Fibroblast of lung (primary cell): ENCODE data around the gene TRPM4. TPM values are rescaled to one million over a fixed set of nuclear protein-coding genes. Genes with fewer than 3 reads are reported as not detected.

Experiments used
- DNase-seq, 2 donors: peaks; one replicate each; pipeline versions ENCODE4 v3.0.0 to v3.0.0-alpha.2; 2010; ENCODE audit warnings: low read depth in 2 of 2
- H2AFZ ChIP-seq: 2 replicates; pipeline ENCODE4 v1.5.1; 2012; ENCODE audit warnings: low read length, control low read depth, inconsistent platforms
- H3K27ac ChIP-seq: 2 replicates; pipeline ENCODE4 v1.5.1; 2011; ENCODE audit warnings: low read length, control low read depth; ENCODE audit not compliant: insufficient read depth
- H3K27me3 ChIP-seq: 2 replicates; pipeline ENCODE4 v1.5.1; 2011; ENCODE audit warnings: mild to moderate bottlenecking, low read length; ENCODE audit not compliant: control insufficient read depth, insufficient read depth
- H3K36me3 ChIP-seq: 2 replicates; pipeline ENCODE4 v1.5.1; 2011; ENCODE audit warnings: low read length; ENCODE audit not compliant: control insufficient read depth, insufficient read depth
- H3K4me1 ChIP-seq: 2 replicates; pipeline ENCODE4 v1.5.1; 2011; ENCODE audit warnings: low read length; ENCODE audit not compliant: control insufficient read depth, insufficient read depth; ENCODE audit errors: extremely low read depth
- H3K4me2 ChIP-seq: 2 replicates; pipeline ENCODE4 v1.5.1; 2011; ENCODE audit warnings: low read length, control low read depth; ENCODE audit not compliant: insufficient read depth; ENCODE audit errors: extremely low read depth
- H3K4me3 ChIP-seq, 4 experiments: fragments of 200-600 bp in 1 of 4; sonication (generic) in 1 of 4; replicated peaks in 1 of 4; 2 replicates each; pipeline ENCODE4 v1.5.1; 2011 to 2016; ENCODE audit warnings: low read length in 4 of 4, low read depth in 3 of 4, mild to moderate bottlenecking in 3 of 4, control low read depth in 2 of 4, inconsistent platforms in 1 of 4, mixed read lengths in 1 of 4; ENCODE audit not compliant: insufficient read depth in 1 of 4; ENCODE audit errors: control extremely low read depth in 1 of 4
- H3K79me2 ChIP-seq: 2 replicates; pipeline ENCODE4 v1.5.1; 2012; ENCODE audit warnings: mild to moderate bottlenecking, low read length, inconsistent platforms; ENCODE audit not compliant: control insufficient read depth, insufficient read depth
- H3K9ac ChIP-seq: 2 replicates; pipeline ENCODE4 v1.5.1; 2011; ENCODE audit warnings: mild to moderate bottlenecking, low read length, control low read depth; ENCODE audit not compliant: insufficient read depth
- H3K9me3 ChIP-seq: 2 replicates; pipeline ENCODE4 v1.5.1; 2012; ENCODE audit warnings: low read depth, low read length; ENCODE audit not compliant: control insufficient read depth, insufficient read depth
- H4K20me1 ChIP-seq: 2 replicates; pipeline ENCODE4 v1.5.1; 2011; ENCODE audit warnings: low read length; ENCODE audit not compliant: control insufficient read depth, insufficient read depth; ENCODE audit errors: extremely low read depth
- EZH2 ChIP-seq: IDR thresholded peaks from 2 replicates; pipeline ENCODE4 v1.5.1; 2012; ENCODE audit warnings: low read length, control low read depth, mild to moderate bottlenecking; ENCODE audit errors: missing control alignments
- polyA plus RNA-seq, 2 donors: library from polyadenylated mRNA; depleted of rRNA in 1 of 2; stranded (reverse) in 1 of 2; unstranded in 1 of 2; fragments of >200 nt; gene quantifications; 2 replicates each; pipeline ENCODE4 v1.2.1, GENCODE V29; 2011 to 2012; ENCODE audit warnings: missing spikeins in 1 of 2
- total RNA-seq: library from RNA; depleted of rRNA; stranded (reverse); fragments of >200 nt; gene quantifications from 2 replicates; pipeline ENCODE4 v1.2.1, GENCODE V29; 2014
- TF ChIP-seq, protein P1 (sequence below), 2 donors: IDR thresholded peaks in 1 of 2; conservative IDR thresholded peaks in 1 of 2; 1 replicate in 1 of 2; 2 replicates in 1 of 2; pipeline ENCODE4 v1.5.1; 2011 to 2012; ENCODE audit warnings: low read length in 2 of 2, control low read depth in 1 of 2, inconsistent platforms in 1 of 2, low read depth in 1 of 2, mild to moderate bottlenecking in 1 of 2

The TRPM4 gene
- total and polyA plus RNA-seq, 2 donors (not counting 1 experiment from before 2014, with no cell fraction given) = 6.7 to 18.7 TPM

DNA sequence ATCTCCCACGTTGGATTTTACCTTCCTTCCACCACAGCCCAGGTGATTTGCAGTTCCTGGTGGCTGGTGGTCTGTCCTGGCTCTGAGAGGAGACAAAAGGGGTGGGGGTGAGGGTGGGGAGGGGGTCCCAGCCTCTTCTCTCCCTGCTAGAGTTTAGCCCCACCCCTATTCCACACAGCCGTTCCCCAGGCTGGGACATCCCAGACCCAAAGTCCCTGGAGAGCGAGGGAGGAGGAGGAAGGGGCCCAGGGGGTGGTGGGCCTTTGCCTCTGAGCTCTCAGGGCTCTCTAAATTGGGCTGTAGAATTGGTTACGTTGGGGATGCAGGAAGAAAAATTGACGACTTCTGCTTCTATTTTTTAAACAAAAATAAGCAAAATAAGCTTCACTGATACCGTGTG is 85.5 kb downstream of the TRPM4 start:
- TF ChIP-seq EZH2 = no peak
- TF ChIP-seq, protein P1, sequence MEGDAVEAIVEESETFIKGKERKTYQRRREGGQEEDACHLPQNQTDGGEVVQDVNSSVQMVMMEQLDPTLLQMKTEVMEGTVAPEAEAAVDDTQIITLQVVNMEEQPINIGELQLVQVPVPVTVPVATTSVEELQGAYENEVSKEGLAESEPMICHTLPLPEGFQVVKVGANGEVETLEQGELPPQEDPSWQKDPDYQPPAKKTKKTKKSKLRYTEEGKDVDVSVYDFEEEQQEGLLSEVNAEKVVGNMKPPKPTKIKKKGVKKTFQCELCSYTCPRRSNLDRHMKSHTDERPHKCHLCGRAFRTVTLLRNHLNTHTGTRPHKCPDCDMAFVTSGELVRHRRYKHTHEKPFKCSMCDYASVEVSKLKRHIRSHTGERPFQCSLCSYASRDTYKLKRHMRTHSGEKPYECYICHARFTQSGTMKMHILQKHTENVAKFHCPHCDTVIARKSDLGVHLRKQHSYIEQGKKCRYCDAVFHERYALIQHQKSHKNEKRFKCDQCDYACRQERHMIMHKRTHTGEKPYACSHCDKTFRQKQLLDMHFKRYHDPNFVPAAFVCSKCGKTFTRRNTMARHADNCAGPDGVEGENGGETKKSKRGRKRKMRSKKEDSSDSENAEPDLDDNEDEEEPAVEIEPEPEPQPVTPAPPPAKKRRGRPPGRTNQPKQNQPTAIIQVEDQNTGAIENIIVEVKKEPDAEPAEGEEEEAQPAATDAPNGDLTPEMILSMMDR (conservative IDR thresholded peaks at IDR 0.05 in 1 of 2, IDR thresholded peaks at IDR 0.05 in 1 of 2; ENCODE audit: low read depth in 1 of 2, low read length in 2 of 2) = no peak
- Histone ChIP-seq H3K9ac (no peak overlapping the region), H3K4me3 (no peak overlapping the region), H3K27me3 (no peaks in the 10 kb centered on the region), H3K36me3 (no peaks in the 10 kb centered on the region), H2AFZ (no peak overlapping the region), H3K27ac (no peak overlapping the region), H3K4me2 (no peak overlapping the region), H3K9me3 (no peaks in the 10 kb centered on the region), H3K79me2 (no peaks in the 10 kb centered on the region), H4K20me1 (no peaks in the 10 kb centered on the region), H3K4me1 (no peaks in the 10 kb centered on the region)
- DNase-seq = no peak

DNA sequence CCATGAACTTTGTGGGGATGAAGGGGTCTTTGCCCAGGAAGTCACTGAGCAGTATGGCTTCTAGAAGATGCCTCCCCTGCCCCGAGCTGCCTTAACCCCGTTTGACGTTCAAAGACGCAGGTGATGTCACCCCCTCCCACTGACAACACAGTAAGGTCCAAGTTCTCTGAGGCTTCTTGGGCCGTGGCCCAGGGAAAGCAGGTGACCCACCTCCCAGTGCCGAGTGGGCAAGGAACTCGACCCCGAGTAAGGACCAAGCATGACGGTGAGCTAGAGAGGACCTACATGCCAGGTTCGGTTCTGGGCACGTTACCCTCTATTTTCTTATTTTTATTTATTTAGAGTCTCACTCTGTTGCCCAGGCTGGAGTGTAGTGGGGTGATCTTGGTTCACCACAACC is 86.1 kb downstream of the TRPM4 start:
- Histone ChIP-seq H3K9me3 (no peaks in the 10 kb centered on the region), H3K27ac (no peak overlapping the region), H3K4me3 (no peak overlapping the region), H3K4me1 (no peaks in the 10 kb centered on the region), H3K4me2 (no peak overlapping the region), H3K79me2 (no peaks in the 10 kb centered on the region), H3K27me3 (no peaks in the 10 kb centered on the region), H4K20me1 (no peaks in the 10 kb centered on the region), H3K36me3 (no peaks in the 10 kb centered on the region), H3K9ac (no peak overlapping the region), H2AFZ (no peak overlapping the region)
- DNase-seq = no peak
- no peak for TF ChIP-seq EZH2
- TF ChIP-seq, protein P1 (conservative IDR thresholded peaks at IDR 0.05 in 1 of 2, IDR thresholded peaks at IDR 0.05 in 1 of 2; ENCODE audit: low read depth in 1 of 2, low read length in 2 of 2) = no peak

DNA sequence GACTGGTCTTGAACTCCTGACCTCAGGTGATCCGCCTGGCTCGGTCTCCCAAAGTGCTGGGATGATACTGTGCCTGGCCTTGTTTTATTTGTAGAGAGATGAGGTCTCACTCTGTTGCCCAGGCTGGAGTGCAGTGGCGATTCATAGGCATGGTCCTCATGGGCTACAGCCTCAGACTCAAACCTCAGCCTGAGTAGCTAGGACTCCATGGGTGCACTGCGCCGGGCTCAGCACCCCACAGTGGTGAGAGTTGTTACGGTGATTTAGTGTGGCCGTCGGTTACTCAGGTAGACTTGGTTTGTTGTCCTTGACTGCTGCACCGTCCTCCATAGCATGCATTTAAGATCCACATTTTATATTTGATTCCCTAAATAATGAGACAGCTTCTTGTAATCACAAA is 86.7 kb downstream of the TRPM4 start:
- TF ChIP-seq, protein P1 (conservative IDR thresholded peaks at IDR 0.05 in 1 of 2, IDR thresholded peaks at IDR 0.05 in 1 of 2; ENCODE audit: low read depth in 1 of 2, low read length in 2 of 2) = no peak
- no peak for TF ChIP-seq EZH2
- Histone ChIP-seq H2AFZ (no peak overlapping the region), H3K4me1 (no peaks in the 10 kb centered on the region), H4K20me1 (no peaks in the 10 kb centered on the region), H3K27ac (no peak overlapping the region), H3K4me2 (no peak overlapping the region), H3K27me3 (no peaks in the 10 kb centered on the region), H3K9ac (no peak overlapping the region), H3K79me2 (no peaks in the 10 kb centered on the region), H3K4me3 (no peak overlapping the region), H3K9me3 (no peaks in the 10 kb centered on the region), H3K36me3 (no peaks in the 10 kb centered on the region)
- DNase-seq = no peak
